Measurements from ENCODE around the gene ZNF765.
"Not testable (repeated sequence)": the region's sequence is repeated elsewhere in the genome, so short reads cannot be mapped to it uniquely, and the experiment has no call there.

Gene ZNF765

GRCh38 chr19:53388168-53388567 lies 6.8 kb upstream of the ZNF765 start:
- Histone ChIP-seq H3K4me3 (ENCODE audit: low read length in 2 of 2) (no peak overlapping the region), H3K27me3 (ENCODE audit: control insufficient read depth in 1 of 2, insufficient read depth in 2 of 2, low read length in 2 of 2) (peaks cover 0 to 2% of the 10 kb centered on the region in 2 donors), H3K4me1 (ENCODE audit: control insufficient read depth, insufficient read depth, low read length) (no peaks in the 10 kb centered on the region), H3K9ac (ENCODE audit: low read length in 2 of 2) (no peak overlapping the region), H3K27ac (ENCODE audit: low read length) (no peak overlapping the region), H3K9me3 (ENCODE audit: control insufficient read depth in 2 of 2, low read length in 2 of 2) (no peaks in the 10 kb centered on the region), H3K36me3 (ENCODE audit: control insufficient read depth in 2 of 2, insufficient read depth in 2 of 2, low read length in 2 of 2) (peaks cover 0 to 2% of the 10 kb centered on the region in 2 donors)

- Histone ChIP-seq H3K36me3 (ENCODE audit: control insufficient read depth in 2 of 2, insufficient read depth in 2 of 2, low read length in 2 of 2) (peaks cover 0 to 2% of the 10 kb centered on the region in 2 donors), H3K27me3 (ENCODE audit: control insufficient read depth in 1 of 2, insufficient read depth in 2 of 2, low read length in 2 of 2) (peaks cover 0 to 2% of the 10 kb centered on the region in 2 donors), H3K9me3 (ENCODE audit: control insufficient read depth in 2 of 2, low read length in 2 of 2) (no peaks in the 10 kb centered on the region), H3K27ac (ENCODE audit: low read length) (no peak overlapping the region), H3K4me1 (ENCODE audit: control insufficient read depth, insufficient read depth, low read length) (no peaks in the 10 kb centered on the region), H3K4me3 (ENCODE audit: low read length in 2 of 2) (no peak overlapping the region), H3K9ac (ENCODE audit: low read length in 2 of 2) (no peak overlapping the region)
These were observed 6.0 kb upstream of the ZNF765 start for GRCh38 chr19:53388904-53389303.

GRCh38 chr19:53389571-53389970 lies 5.4 kb upstream of the ZNF765 start:
- Histone ChIP-seq H3K27me3 (ENCODE audit: control insufficient read depth in 1 of 2, insufficient read depth in 2 of 2, low read length in 2 of 2) (peaks cover 0 to 2% of the 10 kb centered on the region in 2 donors), H3K4me1 (ENCODE audit: control insufficient read depth, insufficient read depth, low read length) (peaks cover 7% of the 10 kb centered on the region), H3K9ac (ENCODE audit: low read length in 2 of 2) (no peak overlapping the region), H3K36me3 (ENCODE audit: control insufficient read depth in 2 of 2, insufficient read depth in 2 of 2, low read length in 2 of 2) (peaks cover 0 to 2% of the 10 kb centered on the region in 2 donors), H3K9me3 (ENCODE audit: control insufficient read depth in 2 of 2, low read length in 2 of 2) (no peaks in the 10 kb centered on the region), H3K27ac (ENCODE audit: low read length) (no peak overlapping the region), H3K4me3 (ENCODE audit: low read length in 2 of 2) (no peak overlapping the region)

- H3K9me3 ChIP-seq (ENCODE audit: control insufficient read depth in 2 of 2, low read length in 2 of 2) = no peaks in the 10 kb centered on the region
These were observed 5.0 kb upstream of the ZNF765 start for GRCh38 chr19:53389978-53390377.

GRCh38 chr19:53394522-53394973 lies 401 bp upstream of the ZNF765 start:
- Histone ChIP-seq H3K4me3 (ENCODE audit: low read length in 2 of 2) (peak overlapping the region; percentile 87 to 88), H3K4me1 (ENCODE audit: control insufficient read depth, insufficient read depth, low read length) (peaks cover 11% of the 10 kb centered on the region), H3K9ac (ENCODE audit: low read length in 2 of 2) (peak overlapping the region; percentile 70 to 82), H3K27me3 (ENCODE audit: control insufficient read depth in 1 of 2, insufficient read depth in 2 of 2, low read length in 2 of 2) (peaks cover 0 to 1% of the 10 kb centered on the region in 2 donors), H3K36me3 (ENCODE audit: control insufficient read depth in 2 of 2, insufficient read depth in 2 of 2, low read length in 2 of 2) (peaks cover 3 to 4% of the 10 kb centered on the region in 2 donors), H3K9me3 (ENCODE audit: control insufficient read depth in 2 of 2, low read length in 2 of 2) (no peaks in the 10 kb centered on the region), H3K27ac (ENCODE audit: low read length) (peak overlapping the region; percentile 69)

More at GRCh38 chr19:53389978-53390377, 5.0 kb upstream of the ZNF765 start:
- Histone ChIP-seq H3K36me3 (ENCODE audit: control insufficient read depth in 2 of 2, insufficient read depth in 2 of 2, low read length in 2 of 2) (peaks cover 0 to 2% of the 10 kb centered on the region in 2 donors), H3K4me3 (ENCODE audit: low read length in 2 of 2) (no peak overlapping the region), H3K4me1 (ENCODE audit: control insufficient read depth, insufficient read depth, low read length) (peaks cover 8% of the 10 kb centered on the region), H3K27me3 (ENCODE audit: control insufficient read depth in 1 of 2, insufficient read depth in 2 of 2, low read length in 2 of 2) (peaks cover 0 to 2% of the 10 kb centered on the region in 2 donors), H3K27ac (ENCODE audit: low read length) (no peak overlapping the region), H3K9ac (ENCODE audit: low read length in 2 of 2) (no peak overlapping the region)

GRCh38 chr19:53395840-53396524 lies 1.0 kb downstream of the ZNF765 start:
- H3K4me1 ChIP-seq (ENCODE audit: control insufficient read depth, insufficient read depth, low read length) = peaks cover 11% of the 10 kb centered on the region
- peak overlapping the region; percentile 84 to 90 for H3K9ac ChIP-seq (ENCODE audit: low read length in 2 of 2)
- not testable (repeated sequence) for H3K9me3 ChIP-seq (ENCODE audit: control insufficient read depth in 2 of 2, low read length in 2 of 2); H3K27me3 ChIP-seq (ENCODE audit: control insufficient read depth in 1 of 2, insufficient read depth in 2 of 2, low read length in 2 of 2)
- H3K27ac ChIP-seq (ENCODE audit: low read length) = peak overlapping the region; percentile 69
- peak overlapping the region; percentile 87 to 88 for H3K4me3 ChIP-seq (ENCODE audit: low read length in 2 of 2)
- peaks cover 11 to 12% of the 10 kb centered on the region in 2 donors for H3K36me3 ChIP-seq (ENCODE audit: control insufficient read depth in 2 of 2, insufficient read depth in 2 of 2, low read length in 2 of 2)

- H3K9ac ChIP-seq (ENCODE audit: low read length in 2 of 2) = no peak overlapping the region
- H3K4me3 ChIP-seq (ENCODE audit: low read length in 2 of 2) = no peak overlapping the region
- no peaks in the 10 kb centered on the region for H3K27me3 ChIP-seq (ENCODE audit: control insufficient read depth in 1 of 2, insufficient read depth in 2 of 2, low read length in 2 of 2)
- no peaks in the 10 kb centered on the region for H3K9me3 ChIP-seq (ENCODE audit: control insufficient read depth in 2 of 2, low read length in 2 of 2)
- H3K4me1 ChIP-seq (ENCODE audit: control insufficient read depth, insufficient read depth, low read length) = peaks cover 11% of the 10 kb centered on the region
- no peak overlapping the region for H3K27ac ChIP-seq (ENCODE audit: low read length)
- peaks cover 12% of the 10 kb centered on the region in 2 donors for H3K36me3 ChIP-seq (ENCODE audit: control insufficient read depth in 2 of 2, insufficient read depth in 2 of 2, low read length in 2 of 2)
These were observed 1.5 kb downstream of the ZNF765 start for GRCh38 chr19:53396525-53396868.

- H3K36me3 ChIP-seq (ENCODE audit: control insufficient read depth in 2 of 2, insufficient read depth in 2 of 2, low read length in 2 of 2) = peaks cover 17 to 18% of the 10 kb centered on the region in 2 donors
- not testable (repeated sequence) for H3K27ac ChIP-seq (ENCODE audit: low read length); H3K27me3 ChIP-seq (ENCODE audit: control insufficient read depth in 1 of 2, insufficient read depth in 2 of 2, low read length in 2 of 2)
These were observed 3.0 kb downstream of the ZNF765 start for GRCh38 chr19:53397918-53398317.

GRCh38 chr19:53409505-53410204 lies 14.7 kb downstream of the ZNF765 start:
- H3K36me3 ChIP-seq (ENCODE audit: control insufficient read depth in 2 of 2, insufficient read depth in 2 of 2, low read length in 2 of 2) = peaks cover 16 to 17% of the 10 kb centered on the region in 2 donors
- H3K27ac ChIP-seq (ENCODE audit: low read length) = no peak overlapping the region
- no peak overlapping the region for H3K4me3 ChIP-seq (ENCODE audit: low read length in 2 of 2)
- no peak overlapping the region for H3K9ac ChIP-seq (ENCODE audit: low read length in 2 of 2)
- H3K4me1 ChIP-seq (ENCODE audit: control insufficient read depth, insufficient read depth, low read length) = no peaks in the 10 kb centered on the region
- peaks cover 2 to 9% of the 10 kb centered on the region in 2 donors for H3K9me3 ChIP-seq (ENCODE audit: control insufficient read depth in 2 of 2, low read length in 2 of 2)
- H3K27me3 ChIP-seq (ENCODE audit: control insufficient read depth in 1 of 2, insufficient read depth in 2 of 2, low read length in 2 of 2) = no peaks in the 10 kb centered on the region

More at GRCh38 chr19:53397918-53398317, 3.0 kb downstream of the ZNF765 start:
- H3K9me3 ChIP-seq (ENCODE audit: control insufficient read depth in 2 of 2, low read length in 2 of 2); H3K4me3 ChIP-seq (ENCODE audit: low read length in 2 of 2); H3K9ac ChIP-seq (ENCODE audit: low read length in 2 of 2): not testable (repeated sequence)
- H3K4me1 ChIP-seq (ENCODE audit: control insufficient read depth, insufficient read depth, low read length) = peaks cover 11% of the 10 kb centered on the region

- not testable (repeated sequence) for H3K4me1 ChIP-seq (ENCODE audit: control insufficient read depth, insufficient read depth, low read length); H3K27me3 ChIP-seq (ENCODE audit: control insufficient read depth in 1 of 2, insufficient read depth in 2 of 2, low read length in 2 of 2); H3K27ac ChIP-seq (ENCODE audit: low read length); H3K36me3 ChIP-seq (ENCODE audit: control insufficient read depth in 2 of 2, insufficient read depth in 2 of 2, low read length in 2 of 2); H3K9me3 ChIP-seq (ENCODE audit: control insufficient read depth in 2 of 2, low read length in 2 of 2); H3K4me3 ChIP-seq (ENCODE audit: low read length in 2 of 2); H3K9ac ChIP-seq (ENCODE audit: low read length in 2 of 2)
These were observed 25.8 kb downstream of the ZNF765 start for GRCh38 chr19:53420520-53421315.

Data from stomach smooth muscle (tissue), 2 donors.